ENCODE data around the gene FBXO30. TPM values are rescaled to one million over a fixed set of nuclear protein-coding genes. Genes with fewer than 3 reads are reported as not detected.

The FBXO30 gene
- total and polyA plus RNA-seq, 10 of the 15 experiments (the other 5 are each of a cell fraction or from before 2014, with no cell fraction given) = 1.7 to 6.9 (median 5.3) TPM

- FAIRE-seq (no peak), ATAC-seq (peak; percentile 71), DNase-seq (ENCODE audit: low read depth, low spot score) (no peak)
- SMC1A ChIA-PET (ENCODE audit: uncharacterized antibody, unreplicated experiment) = interaction anchor here (0.7 to 1.6 kb wide), 4 partner anchors 15 to 228 kb away, joined by 3 to 6 read pairs (median 3); no protein-coding TSS in a partner anchor
- CTCF ChIA-PET = interaction anchor here (0.6 kb wide), 1 partner anchor 440 kb away, joined by 3 read pairs; no protein-coding TSS in a partner anchor
- Histone ChIP-seq H3K4me3 (no peak overlapping the region), H4K20me1 (ENCODE audit: control insufficient read depth, insufficient read depth) (no peaks in the 10 kb centered on the region), H3K4me1 (ENCODE audit: control insufficient read depth, insufficient read depth, low read length) (peaks cover 5% of the 10 kb centered on the region), H3K4me2 (ENCODE audit: control insufficient read depth, insufficient read depth) (peak overlapping the region; percentile 71; the same call in 1 of the 2 replicates), H3K27ac (ENCODE audit: control insufficient read depth, insufficient read depth) (no peak overlapping the region), H2AFZ (ENCODE audit: control insufficient read depth, low read depth, low read length) (no peak overlapping the region), H3K79me2 (ENCODE audit: control insufficient read depth, insufficient read depth, low read length) (peaks cover 69% of the 10 kb centered on the region), H3K9ac (ENCODE audit: control insufficient read depth, insufficient read depth, low read length) (no peak overlapping the region), H3K27me3 (replicated peaks in 1 of 2; ENCODE audit: control insufficient read depth in 2 of 2, insufficient read depth in 2 of 2, low read length in 1 of 2) (no peaks in the 10 kb centered on the region), H3K36me3 (ENCODE audit: control insufficient read depth in 2 of 2, insufficient read depth in 2 of 2, low read length in 1 of 2) (peaks cover 0 to 13% of the 10 kb centered on the region in 2 experiments; a peak in 1 of 4 replicates), H3K9me3 (replicated peaks; ENCODE audit: control insufficient read depth, insufficient read depth, low read length) (no peaks in the 10 kb centered on the region; the same call in 1 of the 3 replicates)
- RAD21 ChIA-PET (ENCODE audit: unreplicated experiment) = interaction anchor here (1.0 to 1.7 kb wide), 4 partner anchors 24 to 76 kb away, joined by 3 to 4 read pairs (median 3); no protein-coding TSS in a partner anchor
- POLR2A ChIA-PET = interaction anchor here (1.1 kb wide), 2 partner anchors 74 to 1658 kb away, joined by 3 to 4 read pairs; partner anchors contain the start of gene EPM2A
- in situ Hi-C loops (cut with MboI) = no loop called here
- BruUV-seq (replicated peaks) = no TSS peak
- intact Hi-C loops (cut with micrococcal nuclease; ENCODE audit: unreplicated experiment) = no loop called here
- TF ChIP-seq E2F4 (IDR thresholded peaks at IDR 0.05; ENCODE audit: low read depth, low read length) (no peak), JUNB (IDR thresholded peaks at IDR 0.05) (peak; percentile 18; the same call in 1 of the 2 replicates), RUNX3 (IDR thresholded peaks at IDR 0.05; ENCODE audit: low read length) (0 out of 2 replicates have a peak, but pooled peaks have one; percentile 24), ATF2 (IDR thresholded peaks at IDR 0.05; ENCODE audit: low read length) (peak; percentile 72), NFYB (IDR thresholded peaks at IDR 0.05; ENCODE audit: insufficient read depth, low read depth, low read length) (no peak), FOXM1 (IDR thresholded peaks at IDR 0.05; ENCODE audit: low read depth, low read length) (peak; percentile 38; the same call in 1 of the 2 replicates), ATF7 (IDR thresholded peaks at IDR 0.05; ENCODE audit: low read depth) (peak; percentile 74), BHLHE40 (IDR thresholded peaks at IDR 0.05; ENCODE audit: borderline replicate concordance in 1 of 2, low read depth in 2 of 2, low read length in 1 of 2) (peak; percentile 6 to 19; a peak in 1 of 4 replicates), PRDM15 (CRISPR knock-in tag; IDR thresholded peaks at IDR 0.05) (no peak), ZNF687 (IDR thresholded peaks at IDR 0.05) (no peak), SUZ12 (IDR thresholded peaks at IDR 0.05; ENCODE audit: unreplicated experiment) (no peak), EP300 (IDR thresholded peaks at IDR 0.05; ENCODE audit: borderline replicate concordance in 1 of 2, control insufficient read depth in 1 of 2, low read depth in 2 of 2, low read length in 2 of 2) (0 out of 4 replicates have a peak, but pooled peaks of 1 of the 2 experiments have one; percentile 20)
Observed at GRCh38 chr6:145809211-145809610, 5.4 kb downstream of the FBXO30 start.
